Measurements from ENCODE around the gene ATP5F1E.
"Not testable (repeated sequence)": the region's sequence is repeated elsewhere in the genome, so short reads cannot be mapped to it uniquely, and the experiment has no call there.

The ATP5F1E gene

GRCh38 chr20:58986286-58986967 is 45.7 kb downstream of the ATP5F1E start:
- DNase-seq (ENCODE audit: extremely low read depth, low read depth), result no peak
- no peak for TF ChIP-seq CTCF (IDR thresholded peaks at IDR 0.05; ENCODE audit: low read depth, low read length)

- no peak for TF ChIP-seq CTCF (IDR thresholded peaks at IDR 0.05; ENCODE audit: low read depth, low read length)
- DNase-seq (ENCODE audit: extremely low read depth, low read depth), result no peak
These were observed 46.5 kb downstream of the ATP5F1E start for GRCh38 chr20:58985656-58986055.

- no peak for DNase-seq (ENCODE audit: extremely low read depth, low read depth)
- TF ChIP-seq CTCF (IDR thresholded peaks at IDR 0.05; ENCODE audit: low read depth, low read length), result no peak
These were observed 47.4 kb downstream of the ATP5F1E start for GRCh38 chr20:58984691-58985090.

GRCh38 chr20:58983115-58983468 is 49.0 kb downstream of the ATP5F1E start:
- DNase-seq (ENCODE audit: extremely low read depth, low read depth), result not testable (repeated sequence)

- no peak for TF ChIP-seq CTCF (IDR thresholded peaks at IDR 0.05; ENCODE audit: low read depth, low read length)
- no peak for DNase-seq (ENCODE audit: extremely low read depth, low read depth)
These were observed 49.6 kb downstream of the ATP5F1E start for GRCh38 chr20:58982406-58983114.

- no peak for DNase-seq (ENCODE audit: extremely low read depth, low read depth)
- no peak for TF ChIP-seq CTCF (IDR thresholded peaks at IDR 0.05; ENCODE audit: low read depth, low read length)
These were observed 50.3 kb downstream of the ATP5F1E start for GRCh38 chr20:58981628-58982364.

GRCh38 chr20:58980711-58981627 is 51.2 kb downstream of the ATP5F1E start, which contains the start of gene NELFCD:
Gene NELFCD (plus strand): TSS chr20:58981256. CDS start chr20:58981310, 54 bp downstream.
- TF ChIP-seq CTCF (IDR thresholded peaks at IDR 0.05; ENCODE audit: low read depth, low read length), result no peak
- peak; percentile 53 for DNase-seq (ENCODE audit: extremely low read depth, low read depth)
